ENCODE measurements around the gene PHF2.

DNA sequence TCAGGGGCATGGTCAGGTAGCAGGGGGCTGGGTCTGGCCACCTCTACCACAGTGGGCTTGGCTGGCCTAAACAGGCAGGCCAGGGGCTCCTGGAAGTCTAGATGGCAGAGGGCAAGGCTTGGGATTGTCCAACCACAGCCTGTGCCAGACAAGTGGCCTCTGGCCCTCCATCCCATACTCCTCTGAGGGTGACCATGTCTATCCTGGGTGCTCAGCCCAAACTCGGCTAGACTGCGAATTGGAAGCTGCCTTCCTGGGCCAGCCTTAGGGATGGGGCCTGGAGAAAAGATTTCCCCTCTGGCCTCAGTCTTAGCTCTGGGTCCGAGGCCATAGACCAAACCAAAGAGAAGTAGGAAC is 110.5 kb downstream of the PHF2 start:
- TF ChIP-seq, protein P1, sequence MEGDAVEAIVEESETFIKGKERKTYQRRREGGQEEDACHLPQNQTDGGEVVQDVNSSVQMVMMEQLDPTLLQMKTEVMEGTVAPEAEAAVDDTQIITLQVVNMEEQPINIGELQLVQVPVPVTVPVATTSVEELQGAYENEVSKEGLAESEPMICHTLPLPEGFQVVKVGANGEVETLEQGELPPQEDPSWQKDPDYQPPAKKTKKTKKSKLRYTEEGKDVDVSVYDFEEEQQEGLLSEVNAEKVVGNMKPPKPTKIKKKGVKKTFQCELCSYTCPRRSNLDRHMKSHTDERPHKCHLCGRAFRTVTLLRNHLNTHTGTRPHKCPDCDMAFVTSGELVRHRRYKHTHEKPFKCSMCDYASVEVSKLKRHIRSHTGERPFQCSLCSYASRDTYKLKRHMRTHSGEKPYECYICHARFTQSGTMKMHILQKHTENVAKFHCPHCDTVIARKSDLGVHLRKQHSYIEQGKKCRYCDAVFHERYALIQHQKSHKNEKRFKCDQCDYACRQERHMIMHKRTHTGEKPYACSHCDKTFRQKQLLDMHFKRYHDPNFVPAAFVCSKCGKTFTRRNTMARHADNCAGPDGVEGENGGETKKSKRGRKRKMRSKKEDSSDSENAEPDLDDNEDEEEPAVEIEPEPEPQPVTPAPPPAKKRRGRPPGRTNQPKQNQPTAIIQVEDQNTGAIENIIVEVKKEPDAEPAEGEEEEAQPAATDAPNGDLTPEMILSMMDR (IDR thresholded peaks at IDR 0.05): no peak
- TF ChIP-seq POLR2A (IDR thresholded peaks at IDR 0.05): no peak

Measured in body of pancreas (tissue), 4 donors.